ENCODE measurements around the gene DOCK2.

Gene DOCK2

GRCh38 chr5:169970339-169970738 is 333.3 kb downstream of the DOCK2 start:
- ATAC-seq (ENCODE audit: low read depth) (no peak), DNase-seq (ENCODE audit: low spot score) (no peak)
- no peaks in the 10 kb centered on the region for H3K36me3 ChIP-seq (ENCODE audit: low read depth)
- no peaks in the 10 kb centered on the region for H3K27me3 ChIP-seq (ENCODE audit: insufficient read depth, poor library complexity, severe bottlenecking)
- H3K4me1 ChIP-seq (ENCODE audit: insufficient read depth, poor library complexity, severe bottlenecking), result peaks cover 23% of the 10 kb centered on the region
- no peak overlapping the region for H3K4me3 ChIP-seq (ENCODE audit: severe bottlenecking)
- no peak for TF ChIP-seq CTCF (IDR thresholded peaks at IDR 0.05; ENCODE audit: poor library complexity, severe bottlenecking)
- no peaks in the 10 kb centered on the region for H3K9me3 ChIP-seq (ENCODE audit: severe bottlenecking)
- H3K27ac ChIP-seq (ENCODE audit: poor library complexity, severe bottlenecking), result peak overlapping the region; percentile 95

- TF ChIP-seq CTCF (IDR thresholded peaks at IDR 0.05; ENCODE audit: poor library complexity, severe bottlenecking), result no peak
- H3K4me3 ChIP-seq (ENCODE audit: severe bottlenecking), result no peak overlapping the region
- H3K9me3 ChIP-seq (ENCODE audit: severe bottlenecking), result no peaks in the 10 kb centered on the region
- ATAC-seq (ENCODE audit: low read depth) (peak; percentile 96), DNase-seq (ENCODE audit: low spot score) (peak; percentile 94)
- H3K4me1 ChIP-seq (ENCODE audit: insufficient read depth, poor library complexity, severe bottlenecking), result peaks cover 26% of the 10 kb centered on the region
- H3K27ac ChIP-seq (ENCODE audit: poor library complexity, severe bottlenecking), result peak overlapping the region; percentile 95
- no peaks in the 10 kb centered on the region for H3K36me3 ChIP-seq (ENCODE audit: low read depth)
- no peaks in the 10 kb centered on the region for H3K27me3 ChIP-seq (ENCODE audit: insufficient read depth, poor library complexity, severe bottlenecking)
Observed at GRCh38 chr5:169970911-169971765, 334.1 kb downstream of the DOCK2 start.

GRCh38 chr5:169971780-169972179 is 334.7 kb downstream of the DOCK2 start:
- no peak for TF ChIP-seq CTCF (IDR thresholded peaks at IDR 0.05; ENCODE audit: poor library complexity, severe bottlenecking)
- H3K9me3 ChIP-seq (ENCODE audit: severe bottlenecking), result no peaks in the 10 kb centered on the region
- DNase-seq (ENCODE audit: low spot score), result no peak
- H3K4me3 ChIP-seq (ENCODE audit: severe bottlenecking), result no peak overlapping the region
- no peaks in the 10 kb centered on the region for H3K27me3 ChIP-seq (ENCODE audit: insufficient read depth, poor library complexity, severe bottlenecking)
- H3K4me1 ChIP-seq (ENCODE audit: insufficient read depth, poor library complexity, severe bottlenecking), result peaks cover 32% of the 10 kb centered on the region
- ATAC-seq (ENCODE audit: low read depth), result no peak
- H3K36me3 ChIP-seq (ENCODE audit: low read depth), result no peaks in the 10 kb centered on the region
- peak overlapping the region; percentile 95 for H3K27ac ChIP-seq (ENCODE audit: poor library complexity, severe bottlenecking)

GRCh38 chr5:169973056-169973455 is 336.0 kb downstream of the DOCK2 start:
- no peak overlapping the region for H3K4me3 ChIP-seq (ENCODE audit: severe bottlenecking)
- H3K36me3 ChIP-seq (ENCODE audit: low read depth), result no peaks in the 10 kb centered on the region
- ATAC-seq (ENCODE audit: low read depth) (no peak), DNase-seq (ENCODE audit: low spot score) (no peak)
- no peaks in the 10 kb centered on the region for H3K27me3 ChIP-seq (ENCODE audit: insufficient read depth, poor library complexity, severe bottlenecking)
- peak overlapping the region; percentile 95 for H3K27ac ChIP-seq (ENCODE audit: poor library complexity, severe bottlenecking)
- no peaks in the 10 kb centered on the region for H3K9me3 ChIP-seq (ENCODE audit: severe bottlenecking)
- H3K4me1 ChIP-seq (ENCODE audit: insufficient read depth, poor library complexity, severe bottlenecking), result peaks cover 43% of the 10 kb centered on the region
- no peak for TF ChIP-seq CTCF (IDR thresholded peaks at IDR 0.05; ENCODE audit: poor library complexity, severe bottlenecking)
